Suppressor macrophage treated with lipopolysaccharide for 1 hour (primary cell): ENCODE data around the gene ALDH1L1.

ENCODE experiments used
- DNase-seq, 3 donors: peaks; one replicate each; pipeline ENCODE4 v3.0.0-alpha.2; 2020 to 2022

Gene ALDH1L1

GRCh38 chr3:126116526-126116925, 63.9 kb downstream of the ALDH1L1 start:
- no peak for DNase-seq

GRCh38 chr3:126114443-126115386, 65.7 kb downstream of the ALDH1L1 start:
- no peak for DNase-seq

DNA sequence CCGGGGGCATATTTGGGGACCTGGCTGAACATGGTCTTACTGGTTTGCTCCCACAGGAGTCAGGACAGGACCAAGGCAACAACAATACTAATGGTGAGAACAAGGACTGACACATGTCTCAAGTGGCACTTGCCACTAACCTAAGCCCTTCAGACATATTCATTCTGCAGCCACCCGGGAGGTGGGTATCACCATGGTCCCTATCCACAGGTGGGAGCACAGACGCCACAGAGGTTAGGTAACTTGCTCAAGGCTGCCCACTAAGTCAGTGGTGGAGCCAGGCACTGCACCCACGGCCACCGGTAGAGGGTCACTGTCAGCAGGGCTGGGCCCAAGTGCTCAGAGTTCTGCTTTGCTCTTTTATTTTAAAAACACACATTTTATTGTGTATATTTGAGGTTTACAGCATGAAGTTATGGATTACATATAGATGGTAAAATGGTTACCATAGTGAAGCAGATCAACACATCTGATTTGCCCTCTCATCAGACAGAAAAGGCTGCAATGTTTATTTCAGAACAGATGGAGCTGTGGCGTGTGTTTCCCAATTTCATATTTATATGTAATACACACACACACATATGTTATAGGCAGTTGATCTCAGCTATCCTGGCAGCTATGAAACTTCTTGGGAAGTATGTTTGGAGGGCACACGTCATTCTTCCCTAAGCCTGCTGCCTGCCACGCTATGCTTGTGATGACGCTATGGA, 66.5 kb downstream of the ALDH1L1 start:
- DNase-seq = no peak

DNA sequence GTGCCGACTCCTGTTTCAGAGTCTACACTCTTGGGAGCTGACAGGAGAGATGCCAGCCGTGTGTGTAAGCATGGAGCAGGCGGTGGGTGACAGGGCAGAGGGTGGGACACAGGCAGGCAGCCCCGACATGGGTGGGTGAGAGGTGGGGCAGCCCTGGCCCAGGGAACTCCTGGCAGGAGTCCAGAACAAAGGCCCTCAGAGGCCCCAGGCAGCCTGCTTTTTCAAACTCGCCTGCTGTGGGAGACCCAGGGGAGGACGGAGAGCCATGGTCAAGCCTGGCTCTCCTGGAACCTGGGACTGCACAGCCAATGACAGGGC, 67.2 kb downstream of the ALDH1L1 start:
- DNase-seq = no peak

GRCh38 chr3:126112531-126113237, 67.7 kb downstream of the ALDH1L1 start:
- DNase-seq = no peak

- DNase-seq = no peak
Observed at GRCh38 chr3:126111566-126112475, 68.6 kb downstream of the ALDH1L1 start.

- no peak for DNase-seq
Observed at GRCh38 chr3:126111126-126111551, 69.2 kb downstream of the ALDH1L1 start.

DNA sequence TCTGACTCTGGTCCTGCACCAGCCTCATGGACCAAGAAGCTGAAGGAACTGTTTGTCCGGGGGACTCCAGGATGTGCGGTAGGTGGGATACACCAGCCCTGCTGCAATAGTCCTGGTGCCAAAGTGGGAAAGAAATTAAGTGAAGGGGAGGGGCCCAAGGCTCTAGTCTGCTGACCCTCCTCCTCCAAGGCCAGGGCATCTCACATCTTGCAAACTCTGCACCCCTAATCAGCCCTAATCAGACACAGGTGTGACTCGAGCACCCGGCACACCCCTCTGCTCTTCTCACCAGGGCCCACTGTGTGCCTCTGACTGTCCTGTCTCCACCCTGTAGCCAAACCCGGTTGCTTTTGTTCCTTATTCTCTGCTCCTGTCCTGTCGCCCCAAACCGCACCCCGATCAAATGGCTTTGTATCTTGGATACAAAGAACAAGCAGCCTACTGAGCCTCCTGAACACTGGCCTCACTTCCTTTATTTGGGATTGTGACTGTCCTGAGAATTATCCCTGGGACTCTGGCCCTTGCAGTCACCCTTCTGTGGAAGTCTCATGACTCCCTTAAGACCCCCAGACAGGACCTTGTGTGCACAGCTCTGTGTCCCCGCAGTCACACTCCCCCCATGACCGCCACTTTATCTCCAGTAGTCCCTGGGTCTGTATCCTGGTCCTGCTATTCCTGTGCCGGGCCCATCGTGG, 69.8 kb downstream of the ALDH1L1 start:
- no peak for DNase-seq

DNA sequence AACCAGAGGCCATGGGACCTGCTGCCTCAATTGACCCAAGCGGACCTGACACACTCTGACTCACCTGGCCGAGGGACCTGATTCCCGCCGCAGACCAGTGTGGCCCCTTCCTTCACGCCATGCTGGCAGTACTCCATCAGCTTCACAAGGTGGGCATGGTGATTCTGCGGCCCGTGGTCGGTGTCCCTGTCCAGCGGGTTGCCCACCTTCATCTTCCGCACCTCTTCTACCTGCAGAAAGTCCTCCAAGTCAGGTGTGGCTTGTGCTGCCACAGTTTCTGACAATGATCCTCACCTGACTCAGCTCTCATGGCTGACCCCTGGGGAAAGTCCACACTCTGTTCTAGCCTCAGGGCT, 70.5 kb downstream of the ALDH1L1 start:
- DNase-seq = no peak

DNA sequence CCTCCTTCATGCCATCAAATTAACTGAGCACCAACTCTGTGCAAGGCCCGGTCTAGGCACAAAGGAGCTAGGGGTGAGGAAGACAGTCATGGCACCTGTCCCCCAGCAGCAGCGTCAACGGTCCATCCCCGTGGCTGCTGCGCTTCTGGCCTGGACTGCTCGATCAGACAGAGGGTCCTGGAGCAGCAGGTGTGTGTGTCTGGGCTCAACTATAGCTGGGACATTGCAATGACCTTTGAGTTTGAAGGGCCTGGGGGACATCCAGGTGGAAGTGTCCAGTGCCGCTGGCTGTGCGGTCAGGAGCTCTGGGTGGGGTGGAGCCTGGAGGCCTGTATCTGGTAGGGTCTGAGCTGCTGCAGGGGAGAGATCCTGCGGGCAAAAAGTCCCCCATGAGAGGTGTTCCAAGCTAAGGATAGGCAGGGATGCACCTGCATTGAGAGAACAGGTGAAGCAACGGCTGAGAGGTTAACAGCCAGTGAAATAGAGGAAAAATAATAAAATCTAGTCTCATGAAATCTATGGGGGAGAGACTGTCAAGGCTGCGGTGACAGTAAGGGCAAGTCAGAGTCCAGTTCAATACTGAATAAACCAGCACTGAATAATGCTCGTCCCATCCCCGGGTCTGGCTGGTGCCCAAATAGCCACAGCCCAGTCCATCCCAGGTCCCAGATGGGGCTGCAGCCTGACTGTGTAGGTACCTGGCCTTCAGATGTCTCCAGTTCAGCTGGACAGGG, 71.1 kb downstream of the ALDH1L1 start:
- DNase-seq = no peak

GRCh38 chr3:126108676-126109050, 71.7 kb downstream of the ALDH1L1 start:
- DNase-seq = no peak

- no peak for DNase-seq
Observed at GRCh38 chr3:126107957-126108675, 72.3 kb downstream of the ALDH1L1 start.

DNA sequence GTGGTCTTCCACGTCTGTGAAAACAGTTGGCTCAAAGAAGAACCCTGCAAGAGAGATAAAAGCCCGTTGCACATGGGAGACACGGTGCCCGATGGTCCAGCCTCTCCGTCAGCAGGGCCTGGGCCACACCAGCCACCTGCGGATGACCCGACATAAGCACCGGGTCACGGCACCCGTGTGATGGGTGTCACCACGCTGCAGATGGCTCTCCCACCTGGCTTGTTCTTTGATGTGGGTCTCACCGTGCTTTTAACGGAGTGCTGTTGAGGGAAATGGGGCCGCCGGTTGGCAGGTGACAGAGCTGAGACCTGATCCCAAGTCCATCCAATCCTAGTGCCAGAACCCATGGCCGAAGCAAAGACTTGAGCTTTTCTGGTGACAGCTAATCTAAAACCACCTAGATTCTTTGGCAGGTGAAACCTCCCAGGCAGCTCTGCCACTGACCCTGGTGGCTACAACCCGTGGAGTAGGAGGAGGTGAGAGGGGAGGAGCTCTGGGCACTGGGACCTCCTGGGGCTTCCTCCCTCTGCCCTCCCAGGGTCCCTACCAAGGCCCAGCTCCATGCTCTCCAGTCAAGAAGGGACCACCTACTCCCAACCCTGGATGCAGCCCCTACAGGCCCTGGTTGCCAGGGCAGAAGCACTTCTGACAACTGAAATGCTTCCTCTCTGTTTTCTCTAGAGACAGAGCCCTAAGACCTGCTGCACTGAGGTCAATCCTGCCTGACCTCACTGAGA, 73.0 kb downstream of the ALDH1L1 start:
- no peak for DNase-seq

- no peak for DNase-seq
Observed at GRCh38 chr3:126106336-126107202, 73.8 kb downstream of the ALDH1L1 start.

GRCh38 chr3:126105691-126106187, 74.6 kb downstream of the ALDH1L1 start:
- no peak for DNase-seq

DNA sequence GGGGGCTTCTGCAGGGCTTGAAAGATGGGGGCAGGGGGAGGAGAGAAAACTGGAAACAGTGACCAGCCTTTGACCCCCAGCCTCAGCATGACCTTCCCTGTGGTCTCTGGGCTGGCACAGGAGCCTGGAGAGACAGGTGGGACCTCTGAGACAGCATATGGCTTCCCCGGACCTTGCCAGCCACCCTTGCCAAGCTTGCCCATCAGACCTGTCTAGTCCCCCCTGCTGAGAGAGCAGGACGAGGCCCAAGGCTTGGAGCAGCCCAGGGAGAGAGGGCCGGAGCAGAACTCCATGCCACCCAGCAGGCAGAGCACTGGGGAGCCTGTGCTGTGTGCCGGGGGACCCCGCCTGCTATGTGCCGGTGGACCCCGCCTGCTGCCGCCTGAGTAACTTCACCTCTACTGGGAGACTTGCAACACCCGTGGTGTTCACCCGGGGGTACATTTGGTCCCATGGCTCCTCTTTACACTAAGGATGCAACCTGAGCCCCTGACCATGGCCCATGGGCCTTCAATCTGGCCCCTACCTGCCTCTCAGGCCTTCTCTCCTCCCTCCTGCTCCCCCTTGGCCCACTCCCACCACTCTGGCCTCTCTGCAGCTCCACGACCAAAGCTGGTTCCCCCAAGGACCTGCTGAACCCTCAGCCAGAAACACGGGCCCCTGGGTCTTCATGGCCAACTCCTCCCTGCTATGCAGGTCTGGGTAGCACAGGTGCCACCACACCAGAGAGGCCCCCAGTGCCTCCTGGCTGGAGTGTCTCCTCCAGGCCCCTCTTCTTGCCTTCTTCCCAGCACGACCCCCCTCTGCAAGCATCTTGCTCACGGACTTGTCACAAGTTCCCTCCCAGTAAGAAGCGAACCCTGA, 75.4 kb downstream of the ALDH1L1 start:
- DNase-seq = no peak

DNA sequence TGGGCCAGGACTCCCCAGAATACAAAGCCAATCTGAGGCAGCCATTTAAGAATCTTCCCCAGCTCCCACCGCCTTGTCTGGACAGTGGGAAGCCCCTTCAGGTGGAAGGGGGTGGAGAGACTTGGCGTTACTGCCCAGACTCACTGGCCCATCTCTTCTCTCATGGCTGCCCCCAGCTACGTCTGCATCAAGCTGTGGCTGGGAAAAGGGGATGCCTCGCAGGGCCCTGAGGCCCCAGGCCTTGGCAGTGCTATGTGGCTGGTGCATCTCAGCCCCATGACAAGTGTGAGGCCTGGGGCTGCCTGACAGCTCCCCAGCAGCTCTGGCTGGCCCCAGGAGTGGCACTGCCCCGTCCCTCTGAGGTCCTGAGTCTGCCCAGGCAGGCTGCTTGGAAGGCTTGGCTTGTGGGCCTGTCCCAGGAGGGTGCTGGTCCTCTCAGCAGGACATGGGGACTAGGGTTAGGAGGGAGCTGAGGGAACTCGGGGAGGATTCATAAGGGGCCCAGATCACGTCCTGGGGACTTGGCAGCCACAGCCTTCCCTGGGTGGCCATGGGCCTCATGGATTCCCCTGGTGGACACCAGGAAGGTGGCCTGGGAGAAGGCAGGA, 76.3 kb downstream of the ALDH1L1 start:
- DNase-seq = no peak
